Spleen (tissue), 11 donors: Measurements from ENCODE around the gene FBLN2. TPM values are rescaled to one million over a fixed set of nuclear protein-coding genes. Genes with fewer than 3 reads are reported as not detected.
A peak's percentile ranks its signal among the peaks of the same experiment; 100 is the strongest.

Experiments used
- DNase-seq: peaks from one replicate; pipeline ENCODE4 v3.0.0-alpha.2; 2020
- H3K27ac ChIP-seq, 8 donors: fragments of 200-600 bp; sonication (generic) in 7 of 8; 1 replicate in 4 of 8; 2 replicates in 4 of 8; pipeline versions ENCODE4 v1.5.0 to v1.8.0; 2016 to 2021; ENCODE audit warnings: inconsistent platforms in 4 of 8, mild to moderate bottlenecking in 4 of 8, moderate library complexity in 1 of 8
- H3K27me3 ChIP-seq, 7 donors: fragments of 200-600 bp; sonication (generic) in 6 of 7; replicated peaks in 1 of 7; 1 replicate in 4 of 7; 2 replicates in 3 of 7; pipeline versions ENCODE4 v1.5.0 to v1.8.0; 2016 to 2021; ENCODE audit warnings: inconsistent platforms in 3 of 7, mild to moderate bottlenecking in 1 of 7
- H3K36me3 ChIP-seq, 6 donors: fragments of 200-600 bp; sonication (generic) in 5 of 6; 1 replicate in 4 of 6; 2 replicates in 2 of 6; pipeline versions ENCODE4 v1.5.0 to v1.8.0; 2016 to 2021; ENCODE audit warnings: inconsistent platforms in 2 of 6
- H3K4me1 ChIP-seq, 6 donors: fragments of 200-600 bp; sonication (generic) in 5 of 6; 1 replicate in 3 of 6; 2 replicates in 3 of 6; pipeline versions ENCODE4 v1.5.0 to v1.8.0; 2016 to 2021; ENCODE audit warnings: inconsistent platforms in 3 of 6
- H3K4me3 ChIP-seq, 8 donors: fragments of 200-600 bp; sonication (generic) in 7 of 8; 1 replicate in 4 of 8; 2 replicates in 4 of 8; pipeline versions ENCODE4 v1.5.0 to v1.8.0; 2016 to 2021; ENCODE audit warnings: inconsistent platforms in 4 of 8, mild to moderate bottlenecking in 4 of 8, moderate library complexity in 2 of 8
- H3K9me3 ChIP-seq, 8 donors: fragments of 200-600 bp; sonication (generic) in 7 of 8; 1 replicate in 4 of 8; 2 replicates in 4 of 8; pipeline versions ENCODE4 v1.5.0 to v1.8.0; 2016 to 2021; ENCODE audit warnings: inconsistent platforms in 4 of 8
- CTCF ChIP-seq, 11 experiments: fragments of 200-600 bp in 7 of 11; fragments of 450-650 bp in 4 of 11; sonication (generic) in 4 of 11; IDR thresholded peaks in 8 of 11; conservative IDR thresholded peaks in 3 of 11; 1 replicate in 7 of 11; 2 replicates in 4 of 11; pipeline versions ENCODE4 v1.4.0 to v1.8.0; 2016 to 2021; ENCODE audit warnings: antibody characterized with exemption in 11 of 11, inconsistent platforms in 4 of 11, mild to moderate bottlenecking in 1 of 11
- POLR2A ChIP-seq, 3 donors: fragments of 450-650 bp; IDR thresholded peaks; one replicate each; pipeline ENCODE4 v1.5.1; 2017; ENCODE audit warnings: antibody characterized with exemption in 3 of 3, mild to moderate bottlenecking in 1 of 3
- WGBS, 5 donors: extraction: QIAGEN DNeasy Blood & Tissue Kit in 3 of 5; methylation state at CpG; one replicate each; pipeline versions ENCODE4 v1.1.5 to v1.1.7; 2013 to 2018; 5-methylcytosine and 5-hydroxymethylcytosine counted together
- intact Hi-C: fragments of 100-400 bp; cut with DNase I; formaldehyde crosslinking; loops from one replicate; pipeline ENCODE4 v1.15.0; 2023; ENCODE audit warnings: low total_unique reads
- polyA plus RNA-seq, 3 donors: library from polyadenylated mRNA; stranded (reverse); fragments of 200-250 nt; gene quantifications; one replicate each; pipeline ENCODE4 v1.2.1, GENCODE V29; 2013
- total RNA-seq, 7 donors: library from RNA; depleted of rRNA in 3 of 7; stranded (reverse); fragments of >200 nt in 3 of 7; fragmentation: NEBNext Ultra II Directional in 4 of 7; extraction: Animal tissue kit (Norgen Biotek cat#: 25700) in 4 of 7; gene quantifications; one replicate each; pipeline versions ENCODE4 v1.1.0 to v1.2.1, GENCODE V29; 2016 to 2021
- donor health status: healthy with polysubstance abuse.
- donor health status: DM: no; HTN: no; CAD: no; lungs with moderate emphysema.
- donor health status: DM: no; HTN: no; CAD: no.
- donor health status: Bipolar disorder and iron deficiency.
- donor health status: healthy.
- donor health status: DM: no; HTN: no; CAD: no.
- donor health status: DM: yes; HTN: yes; CAD: no.

The FBLN2 gene
- total and polyA plus RNA-seq, 10 donors, result 6.1 to 28.2 (median 12.5) TPM

- H3K9me3 ChIP-seq, result no peaks in the 10 kb centered on the region
- H3K27ac ChIP-seq, result no peak overlapping the region
- H3K4me3 ChIP-seq, result no peak overlapping the region
- H3K36me3 ChIP-seq, result peaks cover 0 to 20% (median 0%) of the 10 kb centered on the region in 6 donors
- WGBS, 5 donors, result 86 to 92% (median 88%) methylated on average over 4 of the region's 4 CpGs
- peak; percentile 58 for DNase-seq
- TF ChIP-seq POLR2A (IDR thresholded peaks at IDR 0.05), result no peak
- peaks cover 0 to 6% (median 2%) of the 10 kb centered on the region in 6 donors for H3K4me1 ChIP-seq
- H3K27me3 ChIP-seq, result no peaks in the 10 kb centered on the region
- intact Hi-C loops, result no loop called here
Measured at GRCh38 chr3:13501521-13501920, 47.4 kb upstream of the FBLN2 start.

- H3K27me3 ChIP-seq, result no peaks in the 10 kb centered on the region
- WGBS, 5 donors, result 90 to 94% (median 91%) methylated on average over 14 to 18 of the region's 18 CpGs
- peaks cover 0 to 20% (median 0%) of the 10 kb centered on the region in 6 donors for H3K36me3 ChIP-seq
- intact Hi-C loops, result no loop called here
- peaks cover 0 to under 1% (median 0%) of the 10 kb centered on the region in 6 donors for H3K4me1 ChIP-seq
- DNase-seq, result peak; percentile 65
- H3K4me3 ChIP-seq, result no peak overlapping the region
- no peaks in the 10 kb centered on the region for H3K9me3 ChIP-seq
- no peak for TF ChIP-seq CTCF (IDR thresholded peaks at IDR 0.05 in 8 of 11, conservative IDR thresholded peaks at IDR 0.05 in 3 of 11)
- no peak for TF ChIP-seq POLR2A (IDR thresholded peaks at IDR 0.05)
- no peak overlapping the region for H3K27ac ChIP-seq
Measured at GRCh38 chr3:13501958-13502790, 46.8 kb upstream of the FBLN2 start.

- H3K27me3 ChIP-seq, result no peaks in the 10 kb centered on the region
- DNase-seq, result peak; percentile 41
- 87 to 97% (median 92%) methylated on average over 7 to 8 of the region's 8 CpGs for WGBS, 5 donors
- no peak overlapping the region for H3K4me3 ChIP-seq
- no peak for TF ChIP-seq POLR2A (IDR thresholded peaks at IDR 0.05)
- intact Hi-C loops, result no loop called here
- peaks cover 0 to 20% (median 0%) of the 10 kb centered on the region in 6 donors for H3K36me3 ChIP-seq
- H3K27ac ChIP-seq, result no peak overlapping the region
- H3K4me1 ChIP-seq, result peaks cover 0 to 6% (median 2%) of the 10 kb centered on the region in 6 donors
- H3K9me3 ChIP-seq, result no peaks in the 10 kb centered on the region
Measured at GRCh38 chr3:13502791-13503060, 46.2 kb upstream of the FBLN2 start.

GRCh38 chr3:13504161-13504831 is 44.6 kb upstream of the FBLN2 start:
- intact Hi-C loops, result no loop called here
- Histone ChIP-seq H3K36me3 (peaks cover 0 to 20% (median 0%) of the 10 kb centered on the region in 6 donors), H3K27ac (no peak overlapping the region), H3K9me3 (no peaks in the 10 kb centered on the region), H3K4me1 (peaks cover 0 to 12% (median 3%) of the 10 kb centered on the region in 6 donors), H3K27me3 (no peaks in the 10 kb centered on the region), H3K4me3 (no peak overlapping the region)
- TF ChIP-seq CTCF (IDR thresholded peaks at IDR 0.05 in 8 of 11, conservative IDR thresholded peaks at IDR 0.05 in 3 of 11), result no peak
- peak; percentile 67 for DNase-seq
- 84 to 91% (median 89%) methylated on average over 22 to 23 of the region's 23 CpGs for WGBS, 5 donors
